Activated B cell treated with CpG ODN at 0.5 μM for 24 hours (primary cell): ENCODE results near the gene ENAH. TPM values are rescaled to one million over a fixed set of nuclear protein-coding genes. Genes with fewer than 3 reads are reported as not detected.
A peak's percentile ranks its signal among the peaks of the same experiment; 100 is the strongest.

Experiments used
- ATAC-seq: fragments of 200-7000 bp; cut with Tn5 transposase; one replicate; pipeline ENCODE4 v1.10.0; 2021; ENCODE audit warnings: low read depth, mild to moderate bottlenecking, moderate library complexity
- CTCF ChIA-PET: fragments of 350-600 bp; sonication (Branson Sonifier 250); formaldehyde crosslinking; loops from one replicate; lab custom pipeline; 2021; ENCODE audit warnings: antibody characterized with exemption; lab: Charles Lee
- POLR2A ChIA-PET: fragments of 350-600 bp; sonication (Branson Sonifier 250); formaldehyde crosslinking; loops from one replicate; lab custom pipeline; 2021; ENCODE audit warnings: antibody characterized with exemption; lab: Charles Lee
- DNase-seq: peaks from one replicate; pipeline ENCODE4 v3.0.0; 2022
- H3K27ac Mint-ChIP-seq: one replicate; pipeline ENCODE4 v1.8.0; 2020; ENCODE audit warnings: mixed read lengths
- H3K27me3 Mint-ChIP-seq: one replicate; pipeline ENCODE4 v1.8.0; 2021; ENCODE audit warnings: mixed read lengths
- H3K36me3 Mint-ChIP-seq: one replicate; pipeline ENCODE4 v1.8.0; 2021; ENCODE audit warnings: low read depth, mixed read lengths
- H3K4me1 Mint-ChIP-seq: one replicate; pipeline ENCODE4 v1.8.0; 2021; ENCODE audit warnings: mixed read lengths
- H3K4me3 Mint-ChIP-seq: one replicate; pipeline ENCODE4 v1.8.0; 2020; ENCODE audit warnings: mild to moderate bottlenecking, mixed read lengths
- H3K9me3 Mint-ChIP-seq: one replicate; pipeline ENCODE4 v1.8.0; 2020; ENCODE audit warnings: mixed read lengths
- CTCF ChIP-seq: fragments of 200-600 bp; IDR thresholded peaks from one replicate; pipeline ENCODE4 v1.8.0; 2022; ENCODE audit warnings: antibody characterized with exemption, mild to moderate bottlenecking
- intact Hi-C: fragments of 100-400 bp; cut with micrococcal nuclease; formaldehyde crosslinking; loops from one replicate; pipeline ENCODE4 v1.15.1; 2024
- total RNA-seq: library from RNA; stranded (reverse); gene quantifications from 2 replicates; pipeline ENCODE4 v1.2.3, GENCODE V29; 2022

ENAH gene
- total RNA-seq, 1 donor from 2014 or later = 1.2 TPM

- Mint-ChIP-seq H3K36me3 (no peaks in the 10 kb centered on the region), H3K4me3 (no peak overlapping the region), H3K4me1 (no peaks in the 10 kb centered on the region), H3K27ac (no peak overlapping the region), H3K9me3 (no peaks in the 10 kb centered on the region), H3K27me3 (no peaks in the 10 kb centered on the region)
- DNase-seq (no peak), ATAC-seq (no peak)
- CTCF ChIA-PET = no interaction called here
- intact Hi-C loops = no loop called here
- no peak for TF ChIP-seq CTCF
- POLR2A ChIA-PET = no interaction called here
These were observed 146.2 kb downstream of the ENAH start for GRCh38 chr1:225506727-225507126.

GRCh38 chr1:225504776-225505175 is 148.1 kb downstream of the ENAH start:
- Mint-ChIP-seq H3K27me3 (peaks cover 2% of the 10 kb centered on the region), H3K4me3 (no peak overlapping the region), H3K36me3 (no peaks in the 10 kb centered on the region), H3K4me1 (peaks cover 3% of the 10 kb centered on the region), H3K9me3 (no peaks in the 10 kb centered on the region), H3K27ac (no peak overlapping the region)
- TF ChIP-seq CTCF = no peak
- POLR2A ChIA-PET = no interaction called here
- intact Hi-C loops = no loop called here
- no peak for ATAC-seq
- CTCF ChIA-PET = interaction anchor here (0.8 kb wide), 1 partner anchor 30 kb away, joined by 3 read pairs; no protein-coding TSS in a partner anchor
- DNase-seq = no peak

GRCh38 chr1:225500624-225501192 is 152.2 kb downstream of the ENAH start:
- no peaks in the 10 kb centered on the region for H3K36me3 Mint-ChIP-seq
- DNase-seq = no peak
- intact Hi-C loops = no loop called here
- ChIA-PET POLR2A (no interaction called here), CTCF (no interaction called here)
- H3K27ac Mint-ChIP-seq = no peak overlapping the region
- peaks cover 6% of the 10 kb centered on the region for H3K4me1 Mint-ChIP-seq
- ATAC-seq = no peak
- H3K27me3 Mint-ChIP-seq = peaks cover 5% of the 10 kb centered on the region
- no peaks in the 10 kb centered on the region for H3K9me3 Mint-ChIP-seq
- no peak overlapping the region for H3K4me3 Mint-ChIP-seq
- no peak for TF ChIP-seq CTCF

GRCh38 chr1:225498549-225499136 is 154.3 kb downstream of the ENAH start:
- Mint-ChIP-seq H3K27me3 (peaks cover 5% of the 10 kb centered on the region), H3K9me3 (no peaks in the 10 kb centered on the region), H3K4me1 (peaks cover 16% of the 10 kb centered on the region), H3K36me3 (no peaks in the 10 kb centered on the region), H3K27ac (no peak overlapping the region), H3K4me3 (no peak overlapping the region)
- intact Hi-C loops = no loop called here
- no peak for DNase-seq
- ChIA-PET CTCF (no interaction called here), POLR2A (no interaction called here)
- peak; percentile 25 for ATAC-seq
- TF ChIP-seq CTCF = no peak

GRCh38 chr1:225494789-225495359 is 158.0 kb downstream of the ENAH start:
- CTCF ChIA-PET = no interaction called here
- H3K4me3 Mint-ChIP-seq = no peak overlapping the region
- peaks cover 13% of the 10 kb centered on the region for H3K4me1 Mint-ChIP-seq
- H3K27ac Mint-ChIP-seq = no peak overlapping the region
- POLR2A ChIA-PET = no interaction called here
- H3K27me3 Mint-ChIP-seq = peaks cover 6% of the 10 kb centered on the region
- intact Hi-C loops = loop anchor here (1.0 kb wide), 1 partner anchor 14 kb away; no protein-coding TSS in a partner anchor
- H3K9me3 Mint-ChIP-seq = no peaks in the 10 kb centered on the region
- no peak for TF ChIP-seq CTCF
- DNase-seq (no peak), ATAC-seq (no peak)
- H3K36me3 Mint-ChIP-seq = no peaks in the 10 kb centered on the region
